Skeletal muscle tissue (tissue), 4 donors: ENCODE results near the gene CFB. TPM values are rescaled to one million over a fixed set of nuclear protein-coding genes. Genes with fewer than 3 reads are reported as not detected.

Experiments
- H3K27ac ChIP-seq: one replicate; pipeline ENCODE4 v1.7.0; 2013; ENCODE audit warnings: mild to moderate bottlenecking, low read depth, low read length, inconsistent platforms
- H3K27me3 ChIP-seq, 3 donors: one replicate each; pipeline ENCODE4 v1.7.0; 2013; ENCODE audit warnings: low read length in 3 of 3; ENCODE audit not compliant: control insufficient read depth in 3 of 3, insufficient read depth in 3 of 3
- H3K36me3 ChIP-seq, 3 donors: one replicate each; pipeline ENCODE4 v1.7.0; 2013; ENCODE audit warnings: low read length in 3 of 3; ENCODE audit not compliant: control insufficient read depth in 3 of 3, insufficient read depth in 3 of 3
- H3K4me1 ChIP-seq, 3 donors: one replicate each; pipeline ENCODE4 v1.7.0; 2013; ENCODE audit warnings: low read length in 3 of 3, mild to moderate bottlenecking in 3 of 3; ENCODE audit not compliant: control insufficient read depth in 3 of 3, insufficient read depth in 3 of 3
- H3K4me3 ChIP-seq, 3 donors: one replicate each; pipeline ENCODE4 v1.7.0; 2013; ENCODE audit warnings: low read length in 3 of 3
- H3K9ac ChIP-seq, 3 donors: one replicate each; pipeline ENCODE4 v1.7.0; 2013; ENCODE audit warnings: low read length in 3 of 3, mild to moderate bottlenecking in 3 of 3, moderate library complexity in 2 of 3, low read depth in 1 of 3
- H3K9me3 ChIP-seq, 3 donors: one replicate each; pipeline ENCODE4 v1.7.0; 2013; ENCODE audit warnings: low read length in 3 of 3; ENCODE audit not compliant: control insufficient read depth in 3 of 3
- total RNA-seq: library from RNA; depleted of rRNA; stranded (reverse); fragments of >200 nt; gene quantifications from one replicate; pipeline ENCODE4 v1.2.3, GENCODE V29; 2014
- donor health status: Osteomylitis.

CFB gene
- total RNA-seq, 1 donor from 2014 or later = 3.7 TPM

DNA sequence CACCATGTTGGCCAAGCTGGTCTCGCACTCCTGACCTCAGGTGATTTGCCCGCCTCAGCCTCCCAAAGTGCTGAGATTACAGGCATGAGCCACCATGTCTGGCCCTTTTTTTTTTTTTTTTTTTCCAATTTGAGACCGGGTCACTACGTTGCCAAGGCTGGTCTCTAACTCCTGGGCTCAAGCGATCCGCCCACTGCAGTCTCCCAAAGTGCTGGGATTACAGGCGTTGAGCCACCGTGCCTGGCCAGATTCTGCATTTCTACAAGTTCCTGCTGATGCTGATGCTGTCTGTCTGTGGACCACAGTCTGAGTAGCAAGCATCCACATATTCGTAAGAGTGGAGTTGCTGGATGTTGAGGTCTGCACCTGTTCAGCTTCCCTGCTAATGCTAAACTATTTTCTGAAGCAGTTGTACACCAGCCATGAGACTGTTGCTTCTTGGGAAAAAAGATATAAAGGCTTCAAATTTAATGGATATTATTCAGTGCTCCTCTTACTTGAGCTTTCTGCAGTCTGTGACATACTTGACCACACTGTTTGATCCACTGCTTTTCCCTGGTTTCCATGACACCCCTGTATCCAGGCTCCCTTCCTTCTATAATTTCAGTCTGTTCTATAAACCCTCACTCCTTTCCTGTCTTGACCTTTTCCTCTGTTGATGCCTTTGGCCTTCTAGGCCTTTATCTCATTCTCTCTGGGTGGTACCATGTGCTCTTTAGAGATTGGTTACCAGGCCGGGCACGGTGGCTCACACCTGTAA lies 33.9 kb upstream of the CFB start:
- Histone ChIP-seq H3K9ac (no peak overlapping the region), H3K4me1 (no peaks in the 10 kb centered on the region), H3K36me3 (no peaks in the 10 kb centered on the region), H3K27me3 (no peaks in the 10 kb centered on the region), H3K9me3 (no peaks in the 10 kb centered on the region), H3K27ac (no peak overlapping the region), H3K4me3 (no peak overlapping the region)

DNA sequence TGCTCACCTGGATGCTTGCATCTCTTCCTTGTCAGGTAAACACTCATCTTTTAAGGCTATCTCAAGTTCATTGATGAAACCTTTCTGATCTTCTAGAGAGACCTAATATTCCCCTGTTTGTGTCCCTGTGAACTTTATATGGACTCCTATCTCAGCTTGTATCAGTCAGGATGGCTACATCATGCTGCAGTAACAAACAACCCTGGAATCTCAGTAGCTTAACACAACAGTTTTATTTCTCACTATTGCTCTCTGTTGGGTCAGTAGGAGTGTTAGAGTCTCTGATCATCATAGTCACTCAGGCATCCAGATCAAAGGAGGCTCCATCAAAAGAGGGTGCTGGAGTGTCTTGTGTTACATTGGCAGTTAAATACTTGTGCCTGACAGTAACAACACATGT lies 30.5 kb upstream of the CFB start:
- no peak overlapping the region for H3K27ac ChIP-seq
- no peaks in the 10 kb centered on the region for H3K27me3 ChIP-seq
- no peaks in the 10 kb centered on the region for H3K9me3 ChIP-seq
- no peak overlapping the region for H3K4me3 ChIP-seq
- no peak overlapping the region for H3K9ac ChIP-seq
- H3K36me3 ChIP-seq = no peaks in the 10 kb centered on the region
- H3K4me1 ChIP-seq = no peaks in the 10 kb centered on the region

DNA sequence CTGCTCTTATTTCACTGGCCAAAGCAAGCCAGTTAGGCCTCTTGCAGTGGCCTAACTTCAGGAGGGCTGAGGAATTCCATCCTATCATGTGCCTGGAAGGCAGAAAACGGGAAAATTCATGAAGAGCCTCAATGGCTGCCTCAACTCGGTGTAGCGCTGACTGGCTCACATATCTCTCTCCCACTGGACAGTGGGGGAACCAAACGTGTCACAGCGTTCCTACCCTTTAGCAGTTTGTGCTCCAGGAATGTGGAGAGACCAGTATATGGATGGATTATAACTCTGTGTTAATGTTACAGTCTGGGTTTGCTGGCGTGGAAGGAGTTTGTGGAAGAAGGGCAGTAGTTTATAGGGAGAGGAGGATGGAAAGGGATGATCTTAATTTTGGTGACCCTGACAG lies 30.1 kb upstream of the CFB start:
- Histone ChIP-seq H3K27ac (no peak overlapping the region), H3K4me1 (no peaks in the 10 kb centered on the region), H3K36me3 (no peaks in the 10 kb centered on the region), H3K27me3 (no peaks in the 10 kb centered on the region), H3K9ac (no peak overlapping the region), H3K9me3 (no peaks in the 10 kb centered on the region), H3K4me3 (no peak overlapping the region)

DNA sequence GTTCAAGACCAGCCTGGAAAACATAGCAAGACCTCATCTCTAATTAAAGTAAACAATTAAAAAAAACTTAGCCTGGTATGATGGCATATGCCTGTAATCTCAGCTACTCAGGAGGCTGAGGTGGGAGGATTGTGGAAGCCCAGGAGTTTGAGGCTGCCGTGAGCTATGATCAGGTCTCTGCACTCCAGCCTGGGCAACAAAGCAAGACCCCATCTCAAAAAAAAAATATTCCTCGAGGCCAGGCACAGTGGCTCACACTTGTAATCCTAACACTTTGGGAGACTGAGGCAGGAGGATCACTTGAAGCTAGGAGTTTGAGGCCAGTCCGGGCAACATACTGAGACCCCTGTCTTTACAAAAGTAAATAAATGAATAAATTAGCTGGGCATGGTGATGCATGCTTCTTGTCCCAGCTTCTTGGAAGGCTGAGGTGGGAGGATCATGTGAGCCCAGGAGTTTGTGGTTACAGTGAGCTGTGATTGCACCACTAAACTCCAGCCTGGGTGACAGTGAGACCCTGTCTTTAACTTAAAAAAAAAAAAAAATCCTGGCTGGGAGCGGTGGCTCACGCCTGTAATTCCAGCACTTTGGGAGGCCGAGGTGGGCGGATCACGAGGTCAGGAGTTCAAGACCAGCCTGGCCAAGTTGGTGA lies 27.7 kb upstream of the CFB start:
- H3K27me3 ChIP-seq = no peaks in the 10 kb centered on the region
- no peak overlapping the region for H3K4me3 ChIP-seq
- H3K9me3 ChIP-seq = no peaks in the 10 kb centered on the region
- no peaks in the 10 kb centered on the region for H3K36me3 ChIP-seq
- no peaks in the 10 kb centered on the region for H3K4me1 ChIP-seq
- no peak overlapping the region for H3K27ac ChIP-seq
- no peak overlapping the region for H3K9ac ChIP-seq

DNA sequence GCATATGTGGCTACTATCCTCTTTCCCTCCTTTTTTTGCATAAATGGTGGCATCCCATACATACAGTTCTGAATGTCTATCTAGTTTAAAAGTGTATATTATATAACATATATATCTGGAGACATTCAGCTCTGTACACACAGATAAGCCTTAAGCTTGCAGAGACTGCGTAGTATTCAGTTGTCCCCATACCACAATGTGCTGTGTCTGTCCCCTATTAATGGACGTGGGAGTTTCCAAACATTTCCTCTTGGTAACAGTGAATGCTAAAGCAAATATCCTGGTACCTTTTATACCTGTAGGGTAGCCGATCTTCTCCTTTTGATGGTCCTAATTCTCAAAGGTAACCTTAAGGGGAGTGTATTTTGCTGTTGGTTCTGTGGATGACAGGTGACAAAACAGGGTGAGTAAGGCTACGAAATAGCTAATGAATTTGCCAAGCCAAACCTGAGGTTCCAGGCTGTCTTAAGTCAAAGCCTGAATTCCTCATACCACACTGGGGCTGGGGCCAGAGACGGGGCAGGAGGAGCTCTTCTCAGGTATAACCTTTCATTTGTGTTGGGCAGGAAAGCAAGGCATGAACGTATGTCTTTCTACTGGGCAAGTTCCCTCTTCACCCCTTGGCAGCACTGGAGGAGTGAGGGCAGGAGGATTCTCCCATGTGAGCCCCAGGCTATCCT lies 26.1 kb upstream of the CFB start:
- H3K4me1 ChIP-seq = no peaks in the 10 kb centered on the region
- H3K9me3 ChIP-seq = no peaks in the 10 kb centered on the region
- no peak overlapping the region for H3K4me3 ChIP-seq
- no peaks in the 10 kb centered on the region for H3K36me3 ChIP-seq
- no peaks in the 10 kb centered on the region for H3K27me3 ChIP-seq
- no peak overlapping the region for H3K27ac ChIP-seq
- no peak overlapping the region for H3K9ac ChIP-seq

DNA sequence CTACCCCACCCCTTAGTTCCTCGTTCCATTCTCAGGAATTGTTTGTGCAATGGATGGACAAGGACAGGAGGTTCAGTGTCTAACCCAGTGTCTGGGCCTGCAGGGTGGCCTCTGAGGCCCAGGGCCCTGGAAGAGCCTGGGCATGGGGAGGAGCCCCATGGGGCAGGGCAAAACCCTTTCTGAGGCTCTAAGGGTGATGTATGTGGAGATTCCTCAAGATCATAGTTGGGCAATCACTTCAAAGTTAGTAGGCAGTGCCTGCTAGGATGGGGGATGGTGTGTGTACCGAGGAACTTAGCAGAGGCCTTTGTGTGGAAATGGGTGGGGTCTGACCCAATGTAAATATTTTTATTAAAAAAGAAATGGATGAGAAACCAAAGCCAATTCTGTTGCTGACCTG lies 25.1 kb upstream of the CFB start:
- Histone ChIP-seq H3K27ac (no peak overlapping the region), H3K36me3 (no peaks in the 10 kb centered on the region), H3K4me3 (no peak overlapping the region), H3K9ac (no peak overlapping the region), H3K9me3 (no peaks in the 10 kb centered on the region), H3K4me1 (no peaks in the 10 kb centered on the region), H3K27me3 (no peaks in the 10 kb centered on the region)

DNA sequence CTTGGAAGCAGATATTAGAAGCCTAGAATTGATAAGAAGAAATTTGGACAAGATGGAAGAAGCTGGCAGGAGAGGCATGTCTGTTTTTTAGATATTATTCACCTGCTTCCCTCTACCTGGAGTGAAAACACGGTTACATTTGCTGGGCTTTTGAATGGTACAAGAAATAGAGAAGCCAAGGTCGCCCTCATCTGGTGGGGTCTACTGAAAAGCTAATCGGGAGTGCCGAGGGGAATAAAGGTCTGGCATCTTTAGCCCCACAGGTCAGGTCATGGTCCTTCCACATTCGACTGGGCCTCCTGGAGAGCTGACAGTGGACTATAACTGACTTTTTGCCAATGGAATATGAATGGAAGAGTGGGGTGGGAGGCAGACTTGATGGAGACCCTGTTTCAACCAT lies 23.0 kb upstream of the CFB start:
- H3K4me1 ChIP-seq = no peaks in the 10 kb centered on the region
- H3K4me3 ChIP-seq = no peak overlapping the region
- no peaks in the 10 kb centered on the region for H3K9me3 ChIP-seq
- no peaks in the 10 kb centered on the region for H3K36me3 ChIP-seq
- H3K27me3 ChIP-seq = no peaks in the 10 kb centered on the region
- no peak overlapping the region for H3K27ac ChIP-seq
- H3K9ac ChIP-seq = no peak overlapping the region

DNA sequence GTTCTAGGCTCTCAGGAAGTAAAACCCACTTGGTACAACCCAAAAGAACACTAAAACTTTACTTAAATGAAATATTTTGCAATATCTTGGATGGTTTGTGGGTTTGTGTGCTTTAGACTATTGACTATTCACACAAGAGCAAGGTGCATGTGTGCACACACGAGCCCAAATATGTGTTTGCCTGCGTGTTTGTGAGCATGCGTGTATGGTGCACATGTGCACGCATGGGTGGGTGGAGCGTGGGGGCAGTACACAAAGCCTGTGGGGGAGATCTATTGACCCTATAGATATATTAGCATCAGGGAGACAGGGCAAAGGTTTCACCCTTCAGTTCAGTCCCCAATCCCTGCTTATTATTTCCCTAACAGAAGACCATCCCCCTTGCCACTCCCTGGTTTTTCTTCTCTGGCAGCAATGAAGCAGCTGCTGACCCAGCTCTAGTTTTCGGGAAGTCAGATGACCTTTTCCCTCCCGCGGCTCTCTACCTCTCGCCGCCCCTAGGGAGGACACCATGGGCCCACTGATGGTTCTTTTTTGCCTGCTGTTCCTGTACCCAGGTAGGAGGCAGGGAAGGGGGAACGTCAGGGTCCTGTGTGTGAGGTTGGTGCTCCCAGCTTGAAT lies 18.5 kb upstream of the CFB start, which contains the start of gene C2:
Gene C2 (plus strand): TSS at position 476 of the 621 bp plus-strand sequence. CDS start 36 bp downstream, at position 512.
- H3K9ac ChIP-seq = peak within 1 kb of the TSS in 2 of 3 donors; percentile 32 to 45
- no peaks in the 10 kb centered on the region for H3K36me3 ChIP-seq
- peak within 1 kb of the TSS in 2 of 3 donors; percentile 43 to 52 for H3K4me3 ChIP-seq
- H3K27me3 ChIP-seq = peaks cover 0 to 10% (median 3%) of the 10 kb centered on the region in 3 donors
- H3K4me1 ChIP-seq = no peaks in the 10 kb centered on the region
- H3K9me3 ChIP-seq = no peaks in the 10 kb centered on the region
- no peak within 1 kb of the TSS for H3K27ac ChIP-seq

DNA sequence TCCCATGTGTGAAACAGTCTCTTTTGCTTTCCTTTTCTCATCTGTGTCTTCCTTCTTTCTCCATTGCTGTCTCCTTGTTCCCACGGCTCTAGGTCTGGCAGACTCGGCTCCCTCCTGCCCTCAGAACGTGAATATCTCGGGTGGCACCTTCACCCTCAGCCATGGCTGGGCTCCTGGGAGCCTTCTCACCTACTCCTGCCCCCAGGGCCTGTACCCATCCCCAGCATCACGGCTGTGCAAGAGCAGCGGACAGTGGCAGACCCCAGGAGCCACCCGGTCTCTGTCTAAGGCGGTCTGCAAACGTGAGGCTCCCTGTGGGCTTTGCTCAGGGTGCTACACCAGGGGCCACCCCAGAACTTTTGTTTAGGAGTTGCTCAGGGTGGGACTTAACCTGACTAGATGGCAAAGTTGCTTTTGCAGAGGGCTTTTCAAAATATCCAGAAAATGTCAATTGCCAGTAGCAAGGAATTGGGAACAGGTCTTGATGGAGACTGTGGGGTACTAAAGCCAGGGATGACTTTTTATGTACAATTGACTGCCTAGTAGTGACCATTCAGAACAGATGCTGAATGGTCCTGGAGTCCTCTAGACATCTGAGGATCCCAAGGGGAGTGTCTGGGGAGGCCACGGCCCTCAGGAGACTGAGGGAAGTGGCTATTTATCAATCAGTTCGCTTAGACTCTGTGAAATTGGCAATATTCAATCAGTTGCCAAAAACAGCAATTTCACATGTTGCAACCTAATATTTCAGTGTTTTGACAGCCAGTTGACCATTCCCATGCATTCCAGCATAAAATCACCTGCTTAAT lies 17.8 kb upstream of the CFB start:
- Histone ChIP-seq H3K4me3 (peak overlapping the region in 2 of 3 donors; percentile 43 to 52), H3K27me3 (peaks cover 0 to 10% (median 3%) of the 10 kb centered on the region in 3 donors), H3K9ac (peak overlapping the region in 2 of 3 donors; percentile 32 to 45), H3K36me3 (no peaks in the 10 kb centered on the region), H3K27ac (no peak overlapping the region), H3K9me3 (no peaks in the 10 kb centered on the region), H3K4me1 (no peaks in the 10 kb centered on the region)
